ENCODE results near the gene TRPM2. TPM values are rescaled to one million over a fixed set of nuclear protein-coding genes. Genes with fewer than 3 reads are reported as not detected.

The TRPM2 gene
- total and polyA plus RNA-seq, 2 donors (not counting 3 experiments of a cell fraction or from before 2014, with no cell fraction given): not detected

GRCh38 chr21:44370786-44371410 lies 17.5 kb downstream of the TRPM2 start:
- dilution Hi-C loops (cut with MboI; ENCODE audit: extremely low pct_ligation_motif_present, low sequenced_read_pairs): no loop called here
- no peaks in the 10 kb centered on the region for H4K20me1 ChIP-seq (replicated peaks; ENCODE audit: control insufficient read depth, extremely low read depth, insufficient read depth, low read length)
- no peak for DNase-seq (ENCODE audit: low read depth, low spot score)
- no peaks in the 10 kb centered on the region for H3K9me1 ChIP-seq (replicated peaks; ENCODE audit: control insufficient read depth, extremely low read depth, insufficient read depth, low read length)
- no peak overlapping the region for H3K4me3 ChIP-seq (replicated peaks in 1 of 3; ENCODE audit: insufficient read depth in 1 of 3, low read depth in 1 of 3, low read length in 3 of 3)
- CTCF ChIA-PET: no interaction called here
- no peaks in the 10 kb centered on the region for H3K27me3 ChIP-seq (ENCODE audit: control insufficient read depth in 2 of 2, insufficient read depth in 2 of 2, low read length in 2 of 2)
- H3K9ac ChIP-seq (replicated peaks; ENCODE audit: extremely low read depth, insufficient read depth, low read length): no peak overlapping the region
- intact Hi-C loops (cut with micrococcal nuclease): no loop called here
- FAIRE-seq: no peak
- H3K27ac ChIP-seq (ENCODE audit: insufficient read depth, low read depth, low read length): no peak overlapping the region
- no TSS peak for BruUV-seq (replicated peaks)
- H3K9me3 ChIP-seq (replicated peaks; ENCODE audit: control insufficient read depth, insufficient read depth, low read length): no peaks in the 10 kb centered on the region
- POLR2A ChIA-PET: no interaction called here
- H2AFZ ChIP-seq (ENCODE audit: low read depth, low read length): no peak overlapping the region
- H3K36me3 ChIP-seq (ENCODE audit: control insufficient read depth in 2 of 2, extremely low read depth in 1 of 2, insufficient read depth in 2 of 2, low read length in 2 of 2): no peaks in the 10 kb centered on the region
- H3K4me1 ChIP-seq (ENCODE audit: control insufficient read depth, extremely low read depth, insufficient read depth, low read length): no peaks in the 10 kb centered on the region
- no peak for TF ChIP-seq FOS (IDR thresholded peaks at IDR 0.05; ENCODE audit: borderline replicate concordance, insufficient read depth, low read length)
- TF ChIP-seq POLR2A (IDR thresholded peaks at IDR 0.05; ENCODE audit: low read depth, low read length): no peak
- TF ChIP-seq POLR2AphosphoS5 (IDR thresholded peaks at IDR 0.05; ENCODE audit: insufficient read depth, low read depth, low read length): no peak
- TF ChIP-seq EZH2 (IDR thresholded peaks at IDR 0.05; ENCODE audit: borderline replicate concordance, low read depth, low read length, severe bottlenecking): no peak
- TF ChIP-seq MYC (IDR thresholded peaks at IDR 0.05; ENCODE audit: low read depth, low read length): no peak
- TF ChIP-seq JUN (IDR thresholded peaks at IDR 0.05; ENCODE audit: borderline replicate concordance, insufficient read depth, insufficient read length, low read depth): no peak
- TF ChIP-seq GATA2 (IDR thresholded peaks at IDR 0.05; ENCODE audit: insufficient read depth, insufficient read length, low read depth, low read length): no peak
- TF ChIP-seq, protein P1, sequence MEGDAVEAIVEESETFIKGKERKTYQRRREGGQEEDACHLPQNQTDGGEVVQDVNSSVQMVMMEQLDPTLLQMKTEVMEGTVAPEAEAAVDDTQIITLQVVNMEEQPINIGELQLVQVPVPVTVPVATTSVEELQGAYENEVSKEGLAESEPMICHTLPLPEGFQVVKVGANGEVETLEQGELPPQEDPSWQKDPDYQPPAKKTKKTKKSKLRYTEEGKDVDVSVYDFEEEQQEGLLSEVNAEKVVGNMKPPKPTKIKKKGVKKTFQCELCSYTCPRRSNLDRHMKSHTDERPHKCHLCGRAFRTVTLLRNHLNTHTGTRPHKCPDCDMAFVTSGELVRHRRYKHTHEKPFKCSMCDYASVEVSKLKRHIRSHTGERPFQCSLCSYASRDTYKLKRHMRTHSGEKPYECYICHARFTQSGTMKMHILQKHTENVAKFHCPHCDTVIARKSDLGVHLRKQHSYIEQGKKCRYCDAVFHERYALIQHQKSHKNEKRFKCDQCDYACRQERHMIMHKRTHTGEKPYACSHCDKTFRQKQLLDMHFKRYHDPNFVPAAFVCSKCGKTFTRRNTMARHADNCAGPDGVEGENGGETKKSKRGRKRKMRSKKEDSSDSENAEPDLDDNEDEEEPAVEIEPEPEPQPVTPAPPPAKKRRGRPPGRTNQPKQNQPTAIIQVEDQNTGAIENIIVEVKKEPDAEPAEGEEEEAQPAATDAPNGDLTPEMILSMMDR (IDR thresholded peaks at IDR 0.05; ENCODE audit: extremely low read depth in 1 of 2, insufficient read depth in 1 of 2, low read depth in 1 of 2, low read length in 2 of 2): no peak
- no peak for TF ChIP-seq MAX (IDR thresholded peaks at IDR 0.05; ENCODE audit: insufficient read depth, insufficient read length)
- no peak overlapping the region for H3K4me2 ChIP-seq (ENCODE audit: insufficient read depth, low read length)
- no peaks in the 10 kb centered on the region for H3K79me2 ChIP-seq (ENCODE audit: control insufficient read depth, insufficient read depth, low read length)

Measured in endothelial cell of umbilical vein (primary cell).